Germinal center (tissue), 1 donor: ENCODE data around the gene CSDE1.
A peak's percentile ranks its signal among the peaks of the same experiment; 100 is the strongest.

Experiments used
- DNase-seq: peaks from one replicate; pipeline ENCODE4 v3.0.0; 2012; ENCODE audit warnings: mixed read lengths, low spot score

CSDE1 gene

GRCh38 chr1:114749835-114750234, 7.9 kb downstream of the CSDE1 start:
- DNase-seq, result no peak

GRCh38 chr1:114746450-114747121, 11.2 kb downstream of the CSDE1 start:
- DNase-seq, result no peak

GRCh38 chr1:114745291-114745690, 12.5 kb downstream of the CSDE1 start:
- DNase-seq, result no peak

DNA sequence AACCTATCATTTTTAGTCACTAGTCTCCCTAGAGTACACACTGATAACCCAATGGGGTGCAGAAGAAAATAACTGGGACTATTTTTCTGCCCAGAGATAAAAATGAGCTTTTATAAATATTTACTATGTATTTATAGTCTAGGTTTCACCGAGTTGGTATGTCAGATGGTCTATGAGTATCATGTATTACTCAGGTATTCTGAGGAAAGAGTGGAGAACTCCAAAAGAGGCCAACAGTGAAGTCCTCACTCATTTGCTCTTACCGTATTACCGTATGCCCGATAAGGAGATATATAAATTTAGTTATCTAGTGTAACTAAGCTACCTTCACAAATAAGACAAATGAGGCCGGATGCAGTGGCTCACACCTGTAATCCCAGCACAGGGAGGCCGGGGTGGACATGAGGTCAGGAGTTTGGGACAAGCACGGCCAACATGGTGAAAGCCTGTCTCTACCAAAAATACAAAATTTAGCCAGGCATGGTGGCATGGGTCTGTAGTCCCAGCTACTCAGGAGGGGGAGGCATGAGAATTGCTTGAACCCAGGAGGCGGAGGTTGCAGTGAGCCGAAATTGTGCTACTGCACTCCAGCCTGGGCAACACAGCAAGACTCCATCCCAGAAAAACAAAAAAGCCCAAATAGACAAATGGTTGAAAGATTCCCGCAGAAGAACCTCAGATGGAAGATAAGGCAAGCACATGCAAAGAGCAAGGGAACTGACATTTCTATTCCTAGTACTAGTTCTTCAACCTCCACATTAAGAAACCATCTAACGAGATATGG, 15.6 kb downstream of the CSDE1 start:
- no peak for DNase-seq

- DNase-seq, result no peak
Observed at GRCh38 chr1:114740331-114740730, 17.5 kb downstream of the CSDE1 start.

DNA sequence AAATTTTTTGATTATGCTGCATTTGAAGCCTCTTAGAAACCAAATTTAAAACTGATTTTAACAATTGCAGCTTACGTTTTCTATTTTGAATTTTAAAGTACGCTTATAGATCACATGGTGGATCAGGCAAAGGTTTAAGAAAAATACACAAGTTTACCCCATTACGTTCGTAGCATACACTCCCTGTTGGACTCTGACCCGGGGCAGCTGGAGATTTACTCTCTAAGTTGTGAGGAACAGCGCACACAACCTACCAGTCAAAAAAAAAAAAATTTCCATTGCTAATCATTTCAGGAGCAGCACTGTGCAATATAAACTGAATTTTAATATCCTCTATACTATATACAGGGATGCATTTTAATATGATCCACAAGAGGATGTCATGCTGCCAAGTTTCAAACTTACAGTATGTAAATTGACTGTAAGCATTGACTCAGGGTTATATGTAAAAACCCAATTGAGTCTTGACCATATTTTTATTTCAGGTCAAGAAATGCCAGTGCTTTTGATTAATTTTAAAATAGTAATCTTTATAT, 20.4 kb downstream of the CSDE1 start:
- no peak for DNase-seq

DNA sequence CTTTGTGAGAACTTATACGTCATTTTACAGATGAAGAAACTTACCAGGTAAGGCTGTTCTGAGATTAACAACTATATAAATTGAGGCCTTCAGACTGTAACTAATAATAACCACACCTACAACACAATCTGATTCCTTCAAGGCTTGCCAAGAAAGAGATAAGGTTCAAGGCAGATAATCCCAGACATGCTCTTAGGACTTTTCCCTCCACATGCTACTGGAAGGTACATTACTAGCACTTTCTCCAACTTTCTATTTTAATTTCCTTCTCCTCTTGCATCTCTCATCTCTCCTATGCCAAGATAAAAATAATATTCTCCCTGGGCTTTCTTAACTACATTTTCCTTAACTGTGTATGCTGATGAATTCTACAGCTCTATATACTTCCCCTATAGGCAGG, 22.3 kb downstream of the CSDE1 start:
- DNase-seq, result no peak

GRCh38 chr1:114729782-114730181, 28.0 kb downstream of the CSDE1 start:
- no peak for DNase-seq

DNA sequence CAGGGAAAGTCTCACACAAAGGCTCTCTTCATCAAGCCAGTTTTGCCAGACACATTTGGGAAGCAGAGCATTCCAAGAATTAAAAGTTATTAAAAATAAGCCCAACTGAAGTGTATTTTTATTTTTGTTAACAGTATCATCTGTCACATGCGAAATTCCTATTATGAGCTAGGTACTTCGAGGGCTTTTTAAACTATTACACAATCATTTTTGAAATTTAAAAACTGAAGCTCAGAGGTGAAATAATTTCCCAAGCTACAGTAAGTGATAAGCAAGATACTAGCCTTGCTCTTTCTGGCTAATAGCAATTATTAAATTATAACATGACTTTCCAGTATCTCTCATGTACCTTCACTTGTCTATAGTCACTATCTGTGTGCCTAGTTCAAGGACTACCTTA, 29.2 kb downstream of the CSDE1 start:
- DNase-seq, result no peak

DNA sequence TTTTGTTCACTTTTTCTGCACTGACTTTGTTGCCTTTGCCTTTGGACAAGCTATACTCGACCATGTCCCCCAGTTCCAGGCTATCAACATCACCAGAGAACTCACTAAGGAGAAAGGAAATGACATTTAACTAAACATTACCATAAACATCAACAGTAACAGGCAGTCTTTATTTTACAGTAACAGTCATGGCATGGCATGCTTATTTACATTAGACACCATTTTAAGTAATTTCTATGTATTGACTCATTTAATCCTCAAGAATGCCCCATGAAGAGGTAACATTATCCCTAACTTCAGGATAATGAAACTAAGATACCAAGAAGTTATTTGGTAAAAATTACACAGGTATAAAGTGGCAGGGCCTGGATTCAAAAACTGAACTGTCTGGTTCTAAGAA, 32.6 kb downstream of the CSDE1 start:
- no peak for DNase-seq

- no peak for DNase-seq
Observed at GRCh38 chr1:114723915-114724314, 33.9 kb downstream of the CSDE1 start.

DNA sequence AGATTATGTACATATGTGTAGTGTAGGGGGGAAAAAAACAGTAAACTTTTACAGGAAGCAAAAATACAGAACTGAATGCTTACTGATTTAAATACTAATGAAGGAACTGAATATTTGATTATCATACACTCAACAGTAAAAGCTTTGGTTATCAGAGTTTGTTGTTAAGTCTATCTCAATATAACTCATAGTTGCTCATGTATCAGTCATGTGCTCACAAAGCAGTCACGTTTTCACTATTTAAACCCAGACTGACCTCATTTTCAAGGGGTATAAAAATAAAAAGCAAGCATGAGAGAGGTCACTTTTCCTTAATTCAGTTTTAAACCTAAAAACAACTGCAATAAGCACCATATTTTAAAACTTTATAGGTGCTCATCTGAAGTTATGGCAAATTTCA, 34.3 kb downstream of the CSDE1 start:
- DNase-seq, result no peak

GRCh38 chr1:114720492-114720891, 37.3 kb downstream of the CSDE1 start:
- DNase-seq, result no peak

DNA sequence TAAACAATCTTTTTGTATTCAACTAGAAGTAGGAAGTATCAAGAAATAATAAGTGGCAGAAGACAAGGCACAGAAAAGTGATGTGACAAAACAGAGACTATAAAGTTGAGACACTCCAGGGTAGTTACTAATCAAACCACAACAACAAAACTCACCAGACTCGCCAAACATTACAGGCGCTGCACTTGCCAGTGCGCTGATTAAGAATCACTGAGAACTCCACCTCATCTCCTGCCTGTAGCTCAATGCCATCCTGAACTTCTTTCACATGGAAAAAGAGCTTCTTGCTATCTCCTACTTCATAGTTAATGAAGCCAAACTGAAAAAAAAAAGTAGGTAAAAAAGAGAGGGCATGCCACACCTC, 38.4 kb downstream of the CSDE1 start:
- DNase-seq, result no peak

DNA sequence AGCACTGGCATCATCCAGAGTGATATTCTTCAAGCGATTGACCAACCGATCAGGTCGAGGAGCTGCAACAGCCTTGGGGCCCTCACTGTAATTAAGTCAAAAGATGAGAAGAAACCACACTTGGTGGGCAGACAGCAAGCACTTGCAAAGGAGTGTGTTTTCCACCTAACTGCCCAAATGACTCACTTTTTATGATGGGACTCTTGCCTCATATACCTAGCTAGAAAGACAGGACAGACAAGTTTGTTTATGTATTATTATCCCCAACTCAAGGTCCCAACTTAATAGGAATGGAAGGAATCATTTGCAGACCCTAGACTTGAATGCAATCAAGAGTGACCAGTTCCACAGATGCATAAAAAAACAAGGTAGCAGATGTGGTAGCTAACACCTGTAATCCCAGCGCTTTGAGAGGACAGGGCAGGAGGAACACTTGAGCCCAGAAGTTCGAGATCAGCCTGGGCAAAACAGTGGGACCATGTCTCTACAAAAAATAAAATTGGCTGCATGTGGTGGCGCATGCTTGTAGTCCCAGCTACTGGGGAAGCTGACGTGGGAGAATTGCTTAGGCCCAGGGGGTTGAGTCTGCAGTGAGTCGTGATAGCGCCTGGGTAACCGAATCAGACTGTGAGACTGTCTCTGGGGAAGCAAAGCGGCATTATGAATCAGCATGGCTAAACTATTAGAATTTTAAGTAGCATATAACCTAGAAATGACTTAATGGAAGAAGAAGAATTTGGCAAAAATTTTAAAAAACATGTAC, 38.9 kb downstream of the CSDE1 start:
- DNase-seq, result no peak

GRCh38 chr1:114716304-114717170, 41.2 kb downstream of the CSDE1 start, which contains the start of gene NRAS:
Gene NRAS, minus strand, starts transcription at chr1:114716771. Its CDS starts 611 bp downstream, at chr1:114716160.
- DNase-seq, result peak; percentile 94

- DNase-seq, result no peak
Observed at GRCh38 chr1:114715952-114716303, 41.9 kb downstream of the CSDE1 start.

DNA sequence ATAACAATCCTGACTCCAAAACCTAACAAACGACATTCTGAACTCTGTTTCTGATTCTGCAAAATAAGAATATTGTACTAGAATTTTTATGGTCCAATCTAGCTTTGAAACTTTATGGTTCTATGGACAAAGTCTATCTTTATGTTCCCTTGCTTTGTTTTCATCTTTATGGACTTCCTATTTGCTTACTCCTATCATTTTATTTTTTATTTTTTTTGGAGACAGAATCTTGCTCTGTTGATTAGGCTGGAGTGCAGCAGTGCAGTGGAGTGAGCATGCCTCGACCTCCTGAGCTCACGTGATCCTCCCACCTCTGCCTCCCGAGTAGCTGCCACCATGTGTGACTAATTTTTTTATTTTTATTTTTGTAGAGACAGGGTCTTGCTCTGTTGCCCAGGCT, 44.8 kb downstream of the CSDE1 start:
- DNase-seq, result no peak

- DNase-seq, result no peak
Observed at GRCh38 chr1:114710360-114710759, 47.4 kb downstream of the CSDE1 start.

DNA sequence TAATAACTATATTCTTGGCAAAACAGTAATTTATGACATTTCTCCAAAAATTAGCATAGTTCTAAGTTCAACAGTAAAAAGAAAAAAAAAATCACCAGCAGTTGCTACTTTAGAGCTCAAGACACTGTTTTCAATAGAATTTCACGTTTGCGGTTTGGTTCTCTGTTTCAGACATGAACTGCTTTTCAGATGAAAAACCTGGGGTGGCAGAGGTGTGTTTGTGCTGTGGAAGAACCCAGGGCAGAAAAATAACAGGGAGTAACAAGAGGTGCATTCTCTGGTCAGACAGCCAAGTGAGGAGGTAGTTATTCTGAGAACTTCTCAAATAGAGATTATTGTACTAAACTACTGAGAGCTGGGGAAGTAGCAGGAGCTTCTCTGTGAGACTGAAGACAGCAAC, 50.2 kb downstream of the CSDE1 start:
- no peak for DNase-seq

DNA sequence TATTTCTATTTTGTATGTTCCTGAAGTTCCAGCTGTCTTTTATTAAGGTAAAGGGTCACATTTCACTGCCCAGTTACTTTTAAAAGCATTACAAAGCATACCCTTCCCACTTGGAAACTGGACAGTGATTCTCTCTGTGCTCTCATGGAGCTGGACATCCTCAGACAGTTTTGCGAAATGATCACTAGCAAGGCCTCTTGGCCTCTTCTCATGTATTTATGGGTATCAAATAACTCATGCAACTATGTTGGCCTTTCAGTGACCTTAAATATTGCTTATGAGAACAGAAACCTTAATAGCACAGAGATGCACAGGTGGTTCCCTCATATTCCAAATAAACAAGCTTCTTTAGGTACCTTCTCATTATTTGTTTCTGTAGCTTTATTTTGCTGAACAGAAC, 54.5 kb downstream of the CSDE1 start:
- no peak for DNase-seq

DNA sequence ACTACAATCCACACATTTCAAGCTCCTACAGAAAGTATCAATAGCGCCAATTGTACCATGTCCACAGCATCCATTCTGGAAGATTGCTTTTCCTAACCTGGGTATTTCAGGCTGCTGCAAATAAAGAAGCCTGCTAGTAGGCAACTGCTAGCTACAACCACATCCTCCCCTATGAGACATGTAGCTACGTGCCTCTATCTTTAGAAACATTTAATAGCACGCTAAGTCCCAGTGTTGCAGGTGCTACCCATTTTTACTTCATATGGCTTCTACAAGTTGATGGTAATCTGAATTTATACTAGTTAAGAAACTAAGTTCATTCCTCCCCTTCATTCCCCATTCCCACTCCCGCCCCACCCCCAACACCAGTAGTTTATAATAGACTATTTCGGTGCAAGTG, 55.0 kb downstream of the CSDE1 start:
- DNase-seq, result no peak
